ENCODE measurements around the gene EMD.
A peak's percentile ranks its signal among the peaks of the same experiment; 100 is the strongest.
"Not testable (repeated sequence)": the region's sequence is repeated elsewhere in the genome, so short reads cannot be mapped to it uniquely, and the experiment has no call there.

The EMD gene

GRCh38 chrX:154389812-154390747 lies 11.0 kb downstream of the EMD start:
- H3K27me3 ChIP-seq (replicated peaks; ENCODE audit: insufficient read depth, low read length); H3K9me3 ChIP-seq (replicated peaks; ENCODE audit: insufficient read depth, low read length); H3K4me2 ChIP-seq (ENCODE audit: low read depth, low read length); H3K36me3 ChIP-seq (replicated peaks; ENCODE audit: insufficient read depth, low read length); H4K20me1 ChIP-seq (ENCODE audit: insufficient read depth, low read length); H3K9ac ChIP-seq (ENCODE audit: low read length); H3K27ac ChIP-seq (ENCODE audit: low read length); H2AFZ ChIP-seq (ENCODE audit: low read length); H3K79me2 ChIP-seq (ENCODE audit: low read length); H3K4me3 ChIP-seq (ENCODE audit: low read length); H3K9me2 ChIP-seq (replicated peaks; ENCODE audit: insufficient read depth, low read length); H3F3A ChIP-seq (ENCODE audit: insufficient read depth, low read length); DNase-seq; H3K4me1 ChIP-seq (ENCODE audit: low read length): not testable (repeated sequence)

DNA sequence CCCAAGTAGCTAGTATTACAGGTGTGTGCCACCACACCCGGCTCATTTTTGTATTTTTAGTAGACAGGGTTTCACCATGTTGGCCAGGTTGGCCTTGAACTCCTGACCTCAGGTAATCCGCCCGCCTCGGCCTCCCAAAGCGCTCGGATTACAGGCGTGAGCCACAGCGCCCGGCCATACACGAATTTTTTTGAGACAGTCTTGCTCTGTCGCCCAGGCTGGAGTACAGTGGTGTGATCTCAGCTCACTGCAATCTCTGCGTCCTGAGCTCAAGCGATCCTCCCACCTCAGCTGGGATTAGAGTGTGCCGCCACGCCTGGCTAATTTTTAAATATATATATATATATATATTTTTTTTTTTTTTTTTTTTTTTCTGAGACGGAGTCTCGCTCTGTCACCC lies 17.3 kb downstream of the EMD start:
- not testable (repeated sequence) for H3K27me3 ChIP-seq (replicated peaks; ENCODE audit: insufficient read depth, low read length); H3K9me2 ChIP-seq (replicated peaks; ENCODE audit: insufficient read depth, low read length); H3K9ac ChIP-seq (ENCODE audit: low read length); H3K4me3 ChIP-seq (ENCODE audit: low read length); H4K20me1 ChIP-seq (ENCODE audit: insufficient read depth, low read length); H3K4me1 ChIP-seq (ENCODE audit: low read length); DNase-seq; H2AFZ ChIP-seq (ENCODE audit: low read length); H3K4me2 ChIP-seq (ENCODE audit: low read depth, low read length); H3K9me3 ChIP-seq (replicated peaks; ENCODE audit: insufficient read depth, low read length); H3K36me3 ChIP-seq (replicated peaks; ENCODE audit: insufficient read depth, low read length); H3K27ac ChIP-seq (ENCODE audit: low read length)
- Histone ChIP-seq H3F3A (ENCODE audit: insufficient read depth, low read length) (peaks cover 27% of the 10 kb centered on the region), H3K79me2 (ENCODE audit: low read length) (peaks cover 18% of the 10 kb centered on the region)

DNA sequence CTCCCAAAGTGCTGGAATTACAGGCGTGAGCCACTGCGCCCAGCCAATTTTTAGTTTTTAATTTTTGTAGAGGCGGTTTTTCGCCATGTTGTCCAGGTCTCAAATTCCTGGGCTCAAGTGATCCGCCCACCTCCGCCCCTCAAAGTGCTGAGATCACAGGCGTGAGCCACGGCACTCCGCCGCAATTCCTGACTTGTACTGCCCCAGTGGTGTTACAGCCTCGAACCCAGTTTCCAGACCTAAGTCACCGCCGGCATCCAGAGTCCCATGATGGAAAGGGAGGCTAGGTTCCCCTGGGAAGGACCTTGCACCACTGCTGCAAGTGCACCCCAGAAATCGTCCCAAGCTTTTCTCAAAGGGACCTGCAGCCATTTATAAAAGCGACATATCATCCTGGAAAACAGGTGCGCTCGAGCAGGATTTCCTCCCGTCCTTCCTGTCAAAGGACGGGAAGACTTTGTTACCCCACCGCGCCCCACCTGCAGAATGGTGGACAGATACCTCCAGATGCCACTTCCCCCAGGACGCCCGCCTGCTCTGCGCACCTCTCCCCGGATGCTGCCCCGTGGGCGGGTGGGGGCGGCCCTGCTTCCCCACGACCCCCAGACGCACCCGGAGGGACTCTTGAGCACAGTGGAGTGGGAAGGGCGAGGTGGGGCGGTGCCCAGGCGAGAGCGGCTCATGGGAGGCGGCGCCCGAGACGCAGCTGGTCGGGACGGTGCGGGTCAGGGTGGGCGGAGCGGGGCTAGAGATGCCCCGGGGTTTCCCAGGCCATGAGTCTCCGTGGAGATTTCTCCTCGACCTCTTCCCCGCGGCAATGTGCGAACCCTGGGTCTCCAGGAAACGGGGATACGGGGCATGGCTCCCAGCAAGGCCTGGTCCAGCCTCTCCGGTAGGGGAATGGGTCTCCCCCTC lies 18.1 kb downstream of the EMD start:
- H2AFZ ChIP-seq (ENCODE audit: low read length): peak overlapping the region; percentile 45; the same call in 1 of the 2 replicates
- H3K9ac ChIP-seq (ENCODE audit: low read length): peak overlapping the region; percentile 100
- H3K27me3 ChIP-seq (replicated peaks; ENCODE audit: insufficient read depth, low read length): no peaks in the 10 kb centered on the region
- 0 out of 2 replicates have a peak, but pooled peaks cover 9% of the 10 kb centered on the region for H4K20me1 ChIP-seq (ENCODE audit: insufficient read depth, low read length)
- peak overlapping the region; percentile 82 for H3K4me2 ChIP-seq (ENCODE audit: low read depth, low read length)
- peaks cover 9% of the 10 kb centered on the region; the same call in 1 of the 2 replicates for H3K36me3 ChIP-seq (replicated peaks; ENCODE audit: insufficient read depth, low read length)
- no peaks in the 10 kb centered on the region for H3K9me2 ChIP-seq (replicated peaks; ENCODE audit: insufficient read depth, low read length)
- peak; percentile 68 for DNase-seq
- no peaks in the 10 kb centered on the region for H3K4me1 ChIP-seq (ENCODE audit: low read length)
- H3K79me2 ChIP-seq (ENCODE audit: low read length): peaks cover 18% of the 10 kb centered on the region
- H3F3A ChIP-seq (ENCODE audit: insufficient read depth, low read length): peaks cover 36% of the 10 kb centered on the region
- peak overlapping the region; percentile 87 for H3K4me3 ChIP-seq (ENCODE audit: low read length)
- TF ChIP-seq EZH2 (optimal IDR thresholded peaks at IDR 0.05; ENCODE audit: low read depth, low read length) (no peak), EZH2phosphoT487 (IDR thresholded peaks at IDR 0.05; ENCODE audit: low read length) (no peak)
- TF ChIP-seq, protein P1, sequence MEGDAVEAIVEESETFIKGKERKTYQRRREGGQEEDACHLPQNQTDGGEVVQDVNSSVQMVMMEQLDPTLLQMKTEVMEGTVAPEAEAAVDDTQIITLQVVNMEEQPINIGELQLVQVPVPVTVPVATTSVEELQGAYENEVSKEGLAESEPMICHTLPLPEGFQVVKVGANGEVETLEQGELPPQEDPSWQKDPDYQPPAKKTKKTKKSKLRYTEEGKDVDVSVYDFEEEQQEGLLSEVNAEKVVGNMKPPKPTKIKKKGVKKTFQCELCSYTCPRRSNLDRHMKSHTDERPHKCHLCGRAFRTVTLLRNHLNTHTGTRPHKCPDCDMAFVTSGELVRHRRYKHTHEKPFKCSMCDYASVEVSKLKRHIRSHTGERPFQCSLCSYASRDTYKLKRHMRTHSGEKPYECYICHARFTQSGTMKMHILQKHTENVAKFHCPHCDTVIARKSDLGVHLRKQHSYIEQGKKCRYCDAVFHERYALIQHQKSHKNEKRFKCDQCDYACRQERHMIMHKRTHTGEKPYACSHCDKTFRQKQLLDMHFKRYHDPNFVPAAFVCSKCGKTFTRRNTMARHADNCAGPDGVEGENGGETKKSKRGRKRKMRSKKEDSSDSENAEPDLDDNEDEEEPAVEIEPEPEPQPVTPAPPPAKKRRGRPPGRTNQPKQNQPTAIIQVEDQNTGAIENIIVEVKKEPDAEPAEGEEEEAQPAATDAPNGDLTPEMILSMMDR (IDR thresholded peaks at IDR 0.05; ENCODE audit: low read length): no peak
- no peaks in the 10 kb centered on the region for H3K9me3 ChIP-seq (replicated peaks; ENCODE audit: insufficient read depth, low read length)
- peak overlapping the region; percentile 97 for H3K27ac ChIP-seq (ENCODE audit: low read length)

GRCh38 chrX:154397888-154398667 lies 19.0 kb downstream of the EMD start, which contains the start of gene RPL10:
TSS of gene RPL10 (plus strand) at chrX:154398377. CDS start at chrX:154398520, 143 bp downstream.
- peaks cover 9% of the 10 kb centered on the region; the same call in 1 of the 2 replicates for H3K36me3 ChIP-seq (replicated peaks; ENCODE audit: insufficient read depth, low read length)
- no peaks in the 10 kb centered on the region for H3K4me1 ChIP-seq (ENCODE audit: low read length)
- H2AFZ ChIP-seq (ENCODE audit: low read length): peak within 1 kb of the TSS; percentile 45; the same call in 1 of the 2 replicates
- H4K20me1 ChIP-seq (ENCODE audit: insufficient read depth, low read length): 0 out of 2 replicates have a peak, but pooled peaks cover 9% of the 10 kb centered on the region
- H3K9me2 ChIP-seq (replicated peaks; ENCODE audit: insufficient read depth, low read length): no peaks in the 10 kb centered on the region
- H3K9me3 ChIP-seq (replicated peaks; ENCODE audit: insufficient read depth, low read length): no peaks in the 10 kb centered on the region
- DNase-seq: peak; percentile 96
- TF ChIP-seq EZH2phosphoT487 (IDR thresholded peaks at IDR 0.05; ENCODE audit: low read length) (no peak), EZH2 (optimal IDR thresholded peaks at IDR 0.05; ENCODE audit: low read depth, low read length) (no peak)
- TF ChIP-seq, protein P1 (IDR thresholded peaks at IDR 0.05; ENCODE audit: low read length): no peak
- peak within 1 kb of the TSS; percentile 87 for H3K4me3 ChIP-seq (ENCODE audit: low read length)
- H3K27ac ChIP-seq (ENCODE audit: low read length): peak within 1 kb of the TSS; percentile 97
- no peaks in the 10 kb centered on the region for H3K27me3 ChIP-seq (replicated peaks; ENCODE audit: insufficient read depth, low read length)
- peak within 1 kb of the TSS; percentile 100 for H3K9ac ChIP-seq (ENCODE audit: low read length)
- peaks cover 38% of the 10 kb centered on the region for H3F3A ChIP-seq (ENCODE audit: insufficient read depth, low read length)
- H3K4me2 ChIP-seq (ENCODE audit: low read depth, low read length): peak within 1 kb of the TSS; percentile 82
- H3K79me2 ChIP-seq (ENCODE audit: low read length): peaks cover 18% of the 10 kb centered on the region

Measured in MM.1S (cell line).